SH-SY5Y (cell line): Measurements from ENCODE around the gene PIN1.

Source experiments
- GATA2 ChIP-seq: IDR thresholded peaks from 2 replicates; pipeline ENCODE4 v1.6.1; 2011; ENCODE audit warnings: mild to moderate bottlenecking, low read depth, low read length
- GATA3 ChIP-seq: IDR thresholded peaks from 2 replicates; pipeline ENCODE4 v1.6.1; 2011; ENCODE audit warnings: low read depth, mild to moderate bottlenecking, low read length, moderate library complexity

DNA sequence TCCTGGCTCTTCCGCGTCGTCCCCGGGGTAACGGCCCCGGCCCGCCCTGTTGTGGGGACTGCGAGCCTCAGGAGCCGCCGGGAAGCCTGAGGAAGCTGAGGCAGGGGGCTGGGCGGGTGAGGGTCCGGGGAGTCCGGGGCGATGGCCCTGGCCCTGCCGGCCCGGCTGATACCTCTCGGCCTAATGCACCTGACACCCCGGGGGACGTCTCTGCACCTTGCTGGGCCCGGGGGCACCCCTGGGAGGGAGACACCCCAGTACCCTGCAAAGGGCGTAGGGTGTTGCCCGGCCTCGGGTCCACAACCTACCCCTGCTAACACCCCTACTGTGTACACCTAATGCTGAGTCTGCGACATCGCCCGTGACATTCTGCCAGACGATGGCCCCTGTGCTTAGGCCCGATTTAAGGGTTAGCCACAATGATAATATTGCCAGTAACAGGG lies 410 bp downstream of the PIN1 start:
- TF ChIP-seq GATA2, result no peak
- no peak for TF ChIP-seq GATA3
